HG02840 (cell line): ENCODE results near the gene UBE2E1.
A peak's percentile ranks its signal among the peaks of the same experiment; 100 is the strongest.
"Not testable (repeated sequence)": the region's sequence is repeated elsewhere in the genome, so short reads cannot be mapped to it uniquely, and the experiment has no call there.

Experiments
- ATAC-seq: cut with Tn5 transposase; IDR thresholded peaks from one replicate; pipeline ENCODE4 v1.9.1; 2021; ENCODE audit warnings: mild to moderate bottlenecking, moderate library complexity, moderate number of reproducible peaks; ENCODE audit not compliant: unreplicated experiment, low FRiP score

UBE2E1 gene

GRCh38 chr3:23837286-23837685 lies 31.5 kb downstream of the UBE2E1 start:
- ATAC-seq: peak; percentile 24

- ATAC-seq: peak; percentile 56
Observed at GRCh38 chr3:23837691-23838090, 31.9 kb downstream of the UBE2E1 start.

- no peak for ATAC-seq
Observed at GRCh38 chr3:23840521-23840920, 34.8 kb downstream of the UBE2E1 start.

GRCh38 chr3:23843869-23844268 lies 38.1 kb downstream of the UBE2E1 start:
- ATAC-seq: no peak

GRCh38 chr3:23845326-23846216 lies 39.8 kb downstream of the UBE2E1 start:
- no peak for ATAC-seq

- not testable (repeated sequence) for ATAC-seq
Observed at GRCh38 chr3:23849462-23849861, 43.7 kb downstream of the UBE2E1 start.

- no peak for ATAC-seq
Observed at GRCh38 chr3:23856286-23856685, 50.5 kb downstream of the UBE2E1 start.

- ATAC-seq: no peak
Observed at GRCh38 chr3:23859012-23859743, 53.4 kb downstream of the UBE2E1 start.

GRCh38 chr3:23859839-23860382 lies 54.2 kb downstream of the UBE2E1 start:
- ATAC-seq: no peak

- ATAC-seq: no peak
Observed at GRCh38 chr3:23861689-23862088, 55.9 kb downstream of the UBE2E1 start.

- ATAC-seq: no peak
Observed at GRCh38 chr3:23863060-23863459, 57.3 kb downstream of the UBE2E1 start.

- ATAC-seq: no peak
Observed at GRCh38 chr3:23864931-23865330, 59.2 kb downstream of the UBE2E1 start.

GRCh38 chr3:23865595-23866396 lies 60.0 kb downstream of the UBE2E1 start:
- ATAC-seq: peak; percentile 88

GRCh38 chr3:23867400-23867799 lies 61.6 kb downstream of the UBE2E1 start:
- no peak for ATAC-seq

- no peak for ATAC-seq
Observed at GRCh38 chr3:23867838-23868237, 62.1 kb downstream of the UBE2E1 start.

- no peak for ATAC-seq
Observed at GRCh38 chr3:23869977-23870662, 64.4 kb downstream of the UBE2E1 start.

GRCh38 chr3:23870663-23871043 lies 64.9 kb downstream of the UBE2E1 start:
- not testable (repeated sequence) for ATAC-seq

GRCh38 chr3:23871361-23871760 lies 65.6 kb downstream of the UBE2E1 start:
- ATAC-seq: not testable (repeated sequence)

- no peak for ATAC-seq
Observed at GRCh38 chr3:23872330-23872729, 66.6 kb downstream of the UBE2E1 start.

GRCh38 chr3:23873941-23874340 lies 68.2 kb downstream of the UBE2E1 start:
- ATAC-seq: no peak
